ENCODE measurements around the gene TM4SF18.
"Not testable (repeated sequence)": the region's sequence is repeated elsewhere in the genome, so short reads cannot be mapped to it uniquely, and the experiment has no call there.

Gene TM4SF18

GRCh38 chr3:149368201-149368673 lies 34.8 kb upstream of the TM4SF18 start:
- DNase-seq = peak in 1 of 2 experiments; percentile 35

- DNase-seq = peak in 1 of 2 experiments; percentile 26
Measured at GRCh38 chr3:149366941-149367840, 33.8 kb upstream of the TM4SF18 start.

- DNase-seq = peak in 1 of 2 experiments; percentile 61
Measured at GRCh38 chr3:149366031-149366430, 32.6 kb upstream of the TM4SF18 start.

GRCh38 chr3:149364624-149365023 lies 31.2 kb upstream of the TM4SF18 start:
- no peak for DNase-seq

GRCh38 chr3:149363053-149363452 lies 29.6 kb upstream of the TM4SF18 start:
- DNase-seq = no peak

- DNase-seq = no peak
Measured at GRCh38 chr3:149362366-149362765, 28.9 kb upstream of the TM4SF18 start.

GRCh38 chr3:149356630-149357029 lies 23.2 kb upstream of the TM4SF18 start:
- DNase-seq = no peak

GRCh38 chr3:149356044-149356592 lies 22.7 kb upstream of the TM4SF18 start:
- no peak for DNase-seq

- no peak for DNase-seq
Measured at GRCh38 chr3:149353581-149354184, 20.2 kb upstream of the TM4SF18 start.

- DNase-seq = peak; percentile 92 to 93
Measured at GRCh38 chr3:149352556-149352955, 19.1 kb upstream of the TM4SF18 start.

GRCh38 chr3:149343951-149344350 lies 10.5 kb upstream of the TM4SF18 start:
- DNase-seq = peak in 1 of 2 experiments; percentile 51

- no peak for DNase-seq
Measured at GRCh38 chr3:149342413-149343380, 9.3 kb upstream of the TM4SF18 start.

- peak; percentile 91 to 97 for DNase-seq
Measured at GRCh38 chr3:149340310-149340933, 7.0 kb upstream of the TM4SF18 start.

GRCh38 chr3:149339931-149340309 lies 6.5 kb upstream of the TM4SF18 start:
- peak; percentile 90 to 96 for DNase-seq

- DNase-seq = not testable (repeated sequence)
Measured at GRCh38 chr3:149337486-149337885, 4.0 kb upstream of the TM4SF18 start.

- DNase-seq = no peak
Measured at GRCh38 chr3:149336925-149337324, 3.5 kb upstream of the TM4SF18 start.

GRCh38 chr3:149332771-149333170 lies 665 bp downstream of the TM4SF18 start:
- no peak for DNase-seq

- no peak for DNase-seq
Measured at GRCh38 chr3:149332227-149332765, 1.1 kb downstream of the TM4SF18 start.

GRCh38 chr3:149331396-149331795 lies 2.0 kb downstream of the TM4SF18 start:
- DNase-seq = no peak

GRCh38 chr3:149330609-149331331 lies 2.7 kb downstream of the TM4SF18 start:
- peak; percentile 29 to 51 for DNase-seq

- DNase-seq = no peak
Measured at GRCh38 chr3:149327156-149327555, 6.3 kb downstream of the TM4SF18 start.

Measured in NCI-H2081 (cell line).